Stimulated activated CD4-positive, alpha-beta T cell treated with anti-CD3 and anti-CD28 coated beads, Interleukin-1b, Interleukin-23, amount 100 ng/mL, for 1 hour (primary cell): ENCODE data around the gene POLR1B.
"Not testable (repeated sequence)": the region's sequence is repeated elsewhere in the genome, so short reads cannot be mapped to it uniquely, and the experiment has no call there.

Experiments
- DNase-seq, 2 donors: peaks; one replicate each; pipeline ENCODE4 v3.0.0-alpha.2; 2020; ENCODE audit warnings: low read depth in 2 of 2

The POLR1B gene

GRCh38 chr2:112541315-112542122 lies 746 bp upstream of the POLR1B start:
- peak; percentile 24 to 44 for DNase-seq

GRCh38 chr2:112542984-112543661 lies 858 bp downstream of the POLR1B start:
- no peak for DNase-seq

- DNase-seq: no peak
Observed at GRCh38 chr2:112547333-112547732, 5.1 kb downstream of the POLR1B start.

- DNase-seq: no peak
Observed at GRCh38 chr2:112548980-112549379, 6.7 kb downstream of the POLR1B start.

- DNase-seq: no peak
Observed at GRCh38 chr2:112566104-112566503, 23.8 kb downstream of the POLR1B start.

- DNase-seq: not testable (repeated sequence)
Observed at GRCh38 chr2:112566508-112566907, 24.2 kb downstream of the POLR1B start.

GRCh38 chr2:112572005-112572404 lies 29.7 kb downstream of the POLR1B start:
- DNase-seq: no peak

GRCh38 chr2:112577756-112578155 lies 35.5 kb downstream of the POLR1B start:
- DNase-seq: no peak

- no peak for DNase-seq
Observed at GRCh38 chr2:112579241-112579640, 37.0 kb downstream of the POLR1B start.

GRCh38 chr2:112580084-112580483 lies 37.8 kb downstream of the POLR1B start:
- DNase-seq: no peak

GRCh38 chr2:112582314-112582746 lies 40.1 kb downstream of the POLR1B start:
- DNase-seq: peak in 1 of 2 donors; percentile 6

- no peak for DNase-seq
Observed at GRCh38 chr2:112583497-112584133, 41.4 kb downstream of the POLR1B start.

GRCh38 chr2:112584134-112584890 lies 42.0 kb downstream of the POLR1B start, which contains the start of gene CHCHD5:
CHCHD5 (plus strand) TSS chr2:112584609; CDS start chr2:112584648, 39 bp downstream.
- peak; percentile 77 to 81 for DNase-seq

GRCh38 chr2:112584891-112585250 lies 42.6 kb downstream of the POLR1B start:
- DNase-seq: no peak

- DNase-seq: no peak
Observed at GRCh38 chr2:112585400-112585799, 43.1 kb downstream of the POLR1B start.

- DNase-seq: no peak
Observed at GRCh38 chr2:112585873-112586464, 43.7 kb downstream of the POLR1B start.

- no peak for DNase-seq
Observed at GRCh38 chr2:112588611-112589045, 46.4 kb downstream of the POLR1B start.

- DNase-seq: no peak
Observed at GRCh38 chr2:112591413-112591812, 49.1 kb downstream of the POLR1B start.

- DNase-seq: no peak
Observed at GRCh38 chr2:112593736-112594135, 51.5 kb downstream of the POLR1B start.

- DNase-seq: no peak
Observed at GRCh38 chr2:112597537-112598322, 55.5 kb downstream of the POLR1B start.

- DNase-seq: no peak
Observed at GRCh38 chr2:112600634-112601033, 58.4 kb downstream of the POLR1B start.
